RWPE1 (cell line): ENCODE measurements around the gene SYNCRIP.

Source experiments
- CTCF ChIA-PET: fragments of 350-600 bp; sonication (Branson Sonifier 250); formaldehyde crosslinking; extraction: SDS; loops from one replicate; lab custom pipeline; 2021; lab: Yijun Ruan, JAX
- POLR2A ChIA-PET: fragments of 400-600 bp; formaldehyde crosslinking; extraction: SDS; loops from one replicate; lab custom pipeline; 2020; ENCODE audit warnings: antibody characterized with exemption; ENCODE audit not compliant: low non-redundant PET; lab: Yijun Ruan, JAX
- DNase-seq: peaks from one replicate; pipeline ENCODE4 v3.0.0; 2012; ENCODE audit warnings: low spot score
- H3K27ac ChIP-seq: fragments of 450-650 bp; 2 replicates; pipeline ENCODE4 v1.5.1; 2017
- TF ChIP-seq, protein P1 (sequence below): fragments of 450-650 bp; conservative IDR thresholded peaks from 2 replicates; pipeline ENCODE4 v1.5.1; 2017; ENCODE audit warnings: low read depth, mild to moderate bottlenecking

SYNCRIP gene

DNA sequence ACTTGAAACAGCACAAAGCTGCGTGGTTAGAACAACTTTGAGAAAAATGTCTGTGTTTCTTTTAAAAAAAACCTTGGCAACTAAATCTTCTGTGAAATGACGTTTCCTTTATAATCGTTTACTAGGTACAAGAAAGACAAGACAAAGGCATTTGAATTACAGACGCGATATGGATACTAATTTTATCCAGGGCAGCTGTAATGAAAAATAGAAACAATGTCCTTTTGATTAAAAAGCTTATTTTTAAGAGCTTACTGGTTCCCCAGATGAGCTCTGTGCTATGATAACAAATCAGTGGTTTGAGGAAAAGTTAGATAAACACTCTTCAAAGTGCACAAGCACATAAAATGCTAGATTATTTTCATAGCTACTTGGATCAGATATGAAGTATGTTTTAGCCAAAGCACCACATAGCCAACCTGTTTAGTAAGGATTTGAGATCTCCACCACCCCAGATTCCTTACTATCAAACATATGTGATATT lies 1.6 kb upstream of the SYNCRIP start:
- POLR2A ChIA-PET = interaction anchor here (0.7 to 2.9 kb wide), 3 partner anchors 8 to 34 kb away, joined by 3 to 37 read pairs (median 3); no protein-coding TSS in a partner anchor
- CTCF ChIA-PET = interaction anchor here (0.8 kb wide), 1 partner anchor 23 kb away, joined by 6 read pairs; no protein-coding TSS in a partner anchor
- no peak for DNase-seq
- TF ChIP-seq, protein P1, sequence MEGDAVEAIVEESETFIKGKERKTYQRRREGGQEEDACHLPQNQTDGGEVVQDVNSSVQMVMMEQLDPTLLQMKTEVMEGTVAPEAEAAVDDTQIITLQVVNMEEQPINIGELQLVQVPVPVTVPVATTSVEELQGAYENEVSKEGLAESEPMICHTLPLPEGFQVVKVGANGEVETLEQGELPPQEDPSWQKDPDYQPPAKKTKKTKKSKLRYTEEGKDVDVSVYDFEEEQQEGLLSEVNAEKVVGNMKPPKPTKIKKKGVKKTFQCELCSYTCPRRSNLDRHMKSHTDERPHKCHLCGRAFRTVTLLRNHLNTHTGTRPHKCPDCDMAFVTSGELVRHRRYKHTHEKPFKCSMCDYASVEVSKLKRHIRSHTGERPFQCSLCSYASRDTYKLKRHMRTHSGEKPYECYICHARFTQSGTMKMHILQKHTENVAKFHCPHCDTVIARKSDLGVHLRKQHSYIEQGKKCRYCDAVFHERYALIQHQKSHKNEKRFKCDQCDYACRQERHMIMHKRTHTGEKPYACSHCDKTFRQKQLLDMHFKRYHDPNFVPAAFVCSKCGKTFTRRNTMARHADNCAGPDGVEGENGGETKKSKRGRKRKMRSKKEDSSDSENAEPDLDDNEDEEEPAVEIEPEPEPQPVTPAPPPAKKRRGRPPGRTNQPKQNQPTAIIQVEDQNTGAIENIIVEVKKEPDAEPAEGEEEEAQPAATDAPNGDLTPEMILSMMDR = no peak
- peak overlapping the region; percentile 100 for H3K27ac ChIP-seq

DNA sequence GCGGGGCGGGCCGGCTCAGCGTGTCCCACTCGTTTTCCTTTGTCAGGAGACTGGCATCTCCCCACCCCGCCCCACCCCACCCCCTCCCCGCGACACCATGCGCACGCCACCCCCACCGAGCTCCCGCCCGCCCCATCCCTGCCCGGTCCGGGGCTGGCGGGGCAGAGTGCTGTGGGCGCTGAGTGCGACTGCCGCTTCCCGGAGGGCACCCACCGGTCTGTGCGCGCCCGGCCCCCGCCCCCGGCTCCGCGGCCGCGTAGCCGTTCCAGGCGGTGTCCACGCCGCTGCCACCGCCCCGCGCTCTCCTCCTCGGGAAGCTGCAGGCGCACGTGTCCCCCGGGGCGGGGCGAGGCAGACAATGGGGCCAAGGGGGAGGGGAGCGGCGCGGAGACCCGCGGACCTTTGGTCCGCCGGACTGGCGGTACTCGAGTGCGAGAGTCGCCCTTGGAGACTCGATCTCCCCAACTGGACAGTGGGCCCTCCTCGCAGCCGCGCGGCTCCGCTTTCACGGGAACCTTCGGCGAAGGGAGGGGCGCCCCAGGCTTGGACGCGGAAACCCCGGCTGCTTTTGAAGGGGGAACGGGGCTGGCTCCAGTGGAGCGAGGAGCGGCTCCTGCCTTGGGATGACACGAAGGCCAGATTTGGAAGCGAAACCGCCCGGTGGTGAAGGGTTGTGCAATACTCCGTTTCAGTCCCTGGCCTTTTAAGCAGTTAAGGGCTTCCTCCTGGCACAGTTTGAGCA lies 1.0 kb upstream of the SYNCRIP start:
- ChIA-PET POLR2A (interaction anchor here (0.6 to 2.9 kb wide), 6 partner anchors 8 to 193 kb away, joined by 3 to 37 read pairs (median 4); partner anchors contain the start of gene NT5E), CTCF (interaction anchor here (0.8 kb wide), 1 partner anchor 24 kb away, joined by 6 read pairs; no protein-coding TSS in a partner anchor)
- H3K27ac ChIP-seq = peak overlapping the region; percentile 100
- TF ChIP-seq, protein P1 = no peak
- peak; percentile 72 for DNase-seq

DNA sequence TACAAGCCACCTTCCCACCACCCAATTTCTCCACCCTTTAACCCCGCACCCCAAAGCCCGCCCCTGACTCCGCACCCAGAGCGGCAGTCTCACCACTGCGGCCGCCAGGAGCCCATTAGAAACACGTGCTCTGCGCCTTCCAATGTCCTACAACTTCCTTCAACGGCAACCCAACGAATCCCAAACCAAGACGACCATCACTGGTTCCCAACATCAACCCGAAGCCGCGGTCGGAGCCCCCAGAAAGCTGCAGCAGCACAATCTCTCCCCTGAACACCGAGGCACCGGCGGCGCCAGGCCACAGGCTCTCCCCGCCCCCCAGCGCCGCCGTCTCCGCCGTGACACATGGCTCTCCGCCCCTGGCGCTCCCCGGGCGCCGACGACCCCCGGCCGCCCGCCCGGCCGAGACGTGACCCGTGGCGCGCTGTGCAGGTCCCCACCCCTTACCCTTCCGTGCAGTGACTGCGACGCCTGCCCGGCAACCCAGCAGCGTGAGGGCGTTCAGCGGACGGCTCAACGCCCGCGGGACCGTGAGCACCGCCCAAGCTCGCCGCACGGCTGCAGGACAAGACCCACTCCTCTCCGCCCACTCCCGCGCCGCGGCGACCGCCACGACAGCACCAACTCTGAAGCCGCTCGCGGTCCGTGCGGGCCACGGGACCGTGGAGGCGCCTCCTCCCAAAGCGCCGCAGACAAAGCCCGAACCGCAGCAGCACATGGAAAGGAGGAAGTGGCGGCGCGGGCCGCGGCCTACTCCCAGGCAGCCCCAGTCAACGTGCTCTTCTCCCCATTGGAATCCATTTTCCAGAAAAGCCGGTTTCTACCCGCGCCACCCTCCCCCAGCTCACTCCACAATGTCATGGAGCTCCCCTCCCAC lies 551 bp downstream of the SYNCRIP start:
- CTCF ChIA-PET = no interaction called here
- TF ChIP-seq, protein P1 = no peak
- peak; percentile 18 for DNase-seq
- POLR2A ChIA-PET = interaction anchor here (0.5 to 2.9 kb wide), 6 partner anchors 10 to 40 kb away, joined by 3 to 37 read pairs (median 5); no protein-coding TSS in a partner anchor
- peak overlapping the region; percentile 100 for H3K27ac ChIP-seq

DNA sequence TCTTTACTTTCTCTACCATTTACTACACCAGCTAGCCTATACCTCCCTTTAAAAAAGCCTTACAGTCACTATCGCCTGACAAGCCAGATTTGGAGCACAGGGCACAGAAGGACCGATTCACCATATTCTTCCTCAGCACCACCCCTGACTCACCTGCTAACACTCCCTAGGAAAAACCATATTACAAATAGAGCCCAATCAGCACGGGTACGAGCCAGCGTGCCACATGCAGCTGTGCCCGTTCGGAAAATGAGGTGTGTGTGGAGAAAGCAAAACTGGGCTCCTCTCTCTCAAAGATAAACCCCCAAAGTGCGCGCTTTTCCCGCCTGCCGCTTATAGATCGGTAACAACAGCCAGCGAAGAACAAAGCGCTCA lies 1.2 kb downstream of the SYNCRIP start:
- TF ChIP-seq, protein P1 = no peak
- no peak for DNase-seq
- CTCF ChIA-PET = no interaction called here
- H3K27ac ChIP-seq = peak overlapping the region; percentile 100
- POLR2A ChIA-PET = no interaction called here

DNA sequence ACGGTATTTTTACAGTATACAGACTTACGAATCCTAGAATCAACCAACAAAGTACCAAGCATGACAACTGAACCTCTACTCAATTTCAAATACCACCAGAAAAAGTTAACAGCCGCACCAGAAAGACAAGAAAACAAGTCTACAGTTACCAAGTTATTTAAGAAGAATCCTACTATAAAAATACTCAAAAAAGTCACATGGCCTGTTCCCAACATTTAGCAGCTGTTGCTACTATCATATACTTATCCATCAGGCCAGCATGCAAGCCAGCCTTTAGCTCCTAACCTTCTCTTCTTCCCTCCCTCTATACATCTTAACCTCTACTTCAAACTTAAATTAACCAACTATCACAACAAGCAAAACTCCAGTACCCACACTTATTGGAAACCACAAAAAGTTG lies 1.9 kb downstream of the SYNCRIP start:
- DNase-seq = no peak
- TF ChIP-seq, protein P1 = no peak
- no peak overlapping the region for H3K27ac ChIP-seq
- CTCF ChIA-PET = interaction anchor here (0.6 kb wide), 1 partner anchor 22 kb away, joined by 5 read pairs; no protein-coding TSS in a partner anchor
- POLR2A ChIA-PET = no interaction called here

DNA sequence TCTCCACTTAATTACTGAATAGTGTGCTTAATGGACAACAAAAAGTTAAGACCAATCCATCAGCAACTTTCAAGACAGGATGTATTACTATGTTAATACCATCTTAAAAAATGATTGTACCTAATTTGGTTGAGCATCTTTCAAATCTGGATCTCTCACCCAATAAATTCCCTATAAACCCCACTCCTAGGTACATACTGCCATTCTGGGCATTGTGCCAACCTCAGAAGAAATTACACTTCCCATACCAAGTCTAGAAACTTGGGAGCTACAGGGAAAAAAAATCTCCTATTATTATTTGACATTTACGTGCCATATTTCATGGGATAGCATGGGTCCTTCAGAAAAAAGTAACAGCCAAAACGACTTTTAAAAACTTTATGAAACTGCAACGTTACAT lies 5.1 kb downstream of the SYNCRIP start:
- TF ChIP-seq, protein P1 = no peak
- POLR2A ChIA-PET = no interaction called here

More for the DNA sequence above, 5.1 kb downstream of the SYNCRIP start:
- DNase-seq = no peak
- H3K27ac ChIP-seq = no peak overlapping the region
- CTCF ChIA-PET = no interaction called here
